ENCODE results near the gene LSAMP.

Gene LSAMP

GRCh38 chr3:116045314-116045713, 400.0 kb downstream of the LSAMP start:
- H3K9ac ChIP-seq (ENCODE audit: low read length): no peak overlapping the region
- H3K9me2 ChIP-seq (replicated peaks; ENCODE audit: insufficient read depth, low read length): no peaks in the 10 kb centered on the region
- H3K27ac ChIP-seq (ENCODE audit: low read depth, low read length): no peak overlapping the region
- no peaks in the 10 kb centered on the region for H3F3A ChIP-seq (ENCODE audit: insufficient read depth)
- no peak overlapping the region for H3K4me2 ChIP-seq (ENCODE audit: low read depth, low read length, poor library complexity, severe bottlenecking)
- H3K27me3 ChIP-seq (ENCODE audit: low read length): no peaks in the 10 kb centered on the region
- H4K20me1 ChIP-seq (ENCODE audit: low read depth, low read length): no peaks in the 10 kb centered on the region
- TF ChIP-seq EZH2phosphoT487 (conservative IDR thresholded peaks at IDR 0.05; ENCODE audit: low read length) (no peak), CTCF (IDR thresholded peaks at IDR 0.05; ENCODE audit: insufficient read depth, low read length, poor library complexity, severe bottlenecking) (no peak)
- no peak overlapping the region for H3K4me3 ChIP-seq (ENCODE audit: insufficient read depth, low read length, poor library complexity, severe bottlenecking)
- no peaks in the 10 kb centered on the region for H3K9me3 ChIP-seq (ENCODE audit: insufficient read depth, low read length)
- no peaks in the 10 kb centered on the region for H3K36me3 ChIP-seq (ENCODE audit: low read length)
- no peak overlapping the region for H2AFZ ChIP-seq (ENCODE audit: low read depth, low read length, severe bottlenecking)
- H3K79me2 ChIP-seq (ENCODE audit: insufficient read depth, low read length): no peaks in the 10 kb centered on the region

GRCh38 chr3:116040152-116040551, 405.1 kb downstream of the LSAMP start:
- Histone ChIP-seq H2AFZ (ENCODE audit: low read depth, low read length, severe bottlenecking) (no peak overlapping the region), H3K4me2 (ENCODE audit: low read depth, low read length, poor library complexity, severe bottlenecking) (no peak overlapping the region), H3K9ac (ENCODE audit: low read length) (no peak overlapping the region), H3K4me3 (ENCODE audit: insufficient read depth, low read length, poor library complexity, severe bottlenecking) (no peak overlapping the region), H4K20me1 (ENCODE audit: low read depth, low read length) (no peaks in the 10 kb centered on the region), H3K36me3 (ENCODE audit: low read length) (no peaks in the 10 kb centered on the region), H3F3A (ENCODE audit: insufficient read depth) (no peaks in the 10 kb centered on the region), H3K27ac (ENCODE audit: low read depth, low read length) (no peak overlapping the region), H3K9me3 (ENCODE audit: insufficient read depth, low read length) (no peaks in the 10 kb centered on the region), H3K9me2 (replicated peaks; ENCODE audit: insufficient read depth, low read length) (no peaks in the 10 kb centered on the region), H3K79me2 (ENCODE audit: insufficient read depth, low read length) (no peaks in the 10 kb centered on the region), H3K27me3 (ENCODE audit: low read length) (no peaks in the 10 kb centered on the region)
- TF ChIP-seq EZH2phosphoT487 (conservative IDR thresholded peaks at IDR 0.05; ENCODE audit: low read length) (no peak), CTCF (IDR thresholded peaks at IDR 0.05; ENCODE audit: insufficient read depth, low read length, poor library complexity, severe bottlenecking) (no peak)

- TF ChIP-seq EZH2phosphoT487 (conservative IDR thresholded peaks at IDR 0.05; ENCODE audit: low read length) (no peak), CTCF (IDR thresholded peaks at IDR 0.05; ENCODE audit: insufficient read depth, low read length, poor library complexity, severe bottlenecking) (no peak)
- H3F3A ChIP-seq (ENCODE audit: insufficient read depth): no peaks in the 10 kb centered on the region
- H3K36me3 ChIP-seq (ENCODE audit: low read length): no peaks in the 10 kb centered on the region
- H3K9me2 ChIP-seq (replicated peaks; ENCODE audit: insufficient read depth, low read length): no peaks in the 10 kb centered on the region
- no peaks in the 10 kb centered on the region for H4K20me1 ChIP-seq (ENCODE audit: low read depth, low read length)
- no peaks in the 10 kb centered on the region for H3K79me2 ChIP-seq (ENCODE audit: insufficient read depth, low read length)
- no peak overlapping the region for H3K4me3 ChIP-seq (ENCODE audit: insufficient read depth, low read length, poor library complexity, severe bottlenecking)
- H3K27me3 ChIP-seq (ENCODE audit: low read length): no peaks in the 10 kb centered on the region
- no peak overlapping the region for H3K27ac ChIP-seq (ENCODE audit: low read depth, low read length)
- no peak overlapping the region for H3K9ac ChIP-seq (ENCODE audit: low read length)
- no peak overlapping the region for H3K4me2 ChIP-seq (ENCODE audit: low read depth, low read length, poor library complexity, severe bottlenecking)
- H2AFZ ChIP-seq (ENCODE audit: low read depth, low read length, severe bottlenecking): no peak overlapping the region
- no peaks in the 10 kb centered on the region for H3K9me3 ChIP-seq (ENCODE audit: insufficient read depth, low read length)
Observed at GRCh38 chr3:116039651-116039985, 405.7 kb downstream of the LSAMP start.
